NT2/D1 (cell line): ENCODE results near the gene METTL25B.

ENCODE experiments used
- DNase-seq: peaks from one replicate; pipeline ENCODE4 v3.0.0-alpha.2; 2011; ENCODE audit warnings: low read depth, low spot score
- H3K27me3 ChIP-seq: 2 replicates; pipeline ENCODE4 v1.6.0; 2011; ENCODE audit warnings: mild to moderate bottlenecking; ENCODE audit not compliant: insufficient read length, insufficient read depth
- H3K36me3 ChIP-seq: 2 replicates; pipeline ENCODE4 v1.6.1; 2011; ENCODE audit warnings: mild to moderate bottlenecking, low read length, mixed read lengths; ENCODE audit not compliant: insufficient read depth, insufficient read length
- H3K4me1 ChIP-seq: 2 replicates; pipeline ENCODE4 v1.5.1; 2011; ENCODE audit not compliant: insufficient read depth, insufficient read length
- H3K4me3 ChIP-seq: 2 replicates; pipeline ENCODE4 v1.5.1; 2011; ENCODE audit warnings: low read depth; ENCODE audit not compliant: insufficient read length
- H3K9ac ChIP-seq: 2 replicates; pipeline ENCODE4 v1.6.0; 2011; ENCODE audit warnings: low read depth; ENCODE audit not compliant: insufficient read length
- H3K9me3 ChIP-seq: 2 replicates; pipeline ENCODE4 v1.5.1; 2011; ENCODE audit warnings: mild to moderate bottlenecking, low read length; ENCODE audit not compliant: insufficient read depth
- SUZ12 ChIP-seq: IDR thresholded peaks from 2 replicates; pipeline ENCODE4 v1.6.1; 2011; ENCODE audit not compliant: insufficient read length, insufficient read depth; ENCODE audit errors: extremely low read depth
- YY1 ChIP-seq: IDR thresholded peaks from 2 replicates; pipeline ENCODE4 v1.6.1; 2011; ENCODE audit not compliant: insufficient read length, insufficient read depth
- ZNF274 ChIP-seq: IDR thresholded peaks from 2 replicates; pipeline ENCODE4 v1.6.1; 2011; ENCODE audit warnings: mild to moderate bottlenecking, low read depth, low read length

METTL25B gene

GRCh38 chr1:156767879-156768604, 39.8 kb downstream of the METTL25B start:
- peaks cover 43% of the 10 kb centered on the region for H3K36me3 ChIP-seq
- no peak for TF ChIP-seq ZNF274
- TF ChIP-seq SUZ12 = no peak
- TF ChIP-seq YY1 = no peak
- no peaks in the 10 kb centered on the region for H3K9me3 ChIP-seq
- DNase-seq = peak; percentile 57
- H3K9ac ChIP-seq = peak overlapping the region; percentile 98
- H3K27me3 ChIP-seq = no peaks in the 10 kb centered on the region
- peaks cover 7% of the 10 kb centered on the region for H3K4me1 ChIP-seq
- peak overlapping the region; percentile 96 for H3K4me3 ChIP-seq

DNA sequence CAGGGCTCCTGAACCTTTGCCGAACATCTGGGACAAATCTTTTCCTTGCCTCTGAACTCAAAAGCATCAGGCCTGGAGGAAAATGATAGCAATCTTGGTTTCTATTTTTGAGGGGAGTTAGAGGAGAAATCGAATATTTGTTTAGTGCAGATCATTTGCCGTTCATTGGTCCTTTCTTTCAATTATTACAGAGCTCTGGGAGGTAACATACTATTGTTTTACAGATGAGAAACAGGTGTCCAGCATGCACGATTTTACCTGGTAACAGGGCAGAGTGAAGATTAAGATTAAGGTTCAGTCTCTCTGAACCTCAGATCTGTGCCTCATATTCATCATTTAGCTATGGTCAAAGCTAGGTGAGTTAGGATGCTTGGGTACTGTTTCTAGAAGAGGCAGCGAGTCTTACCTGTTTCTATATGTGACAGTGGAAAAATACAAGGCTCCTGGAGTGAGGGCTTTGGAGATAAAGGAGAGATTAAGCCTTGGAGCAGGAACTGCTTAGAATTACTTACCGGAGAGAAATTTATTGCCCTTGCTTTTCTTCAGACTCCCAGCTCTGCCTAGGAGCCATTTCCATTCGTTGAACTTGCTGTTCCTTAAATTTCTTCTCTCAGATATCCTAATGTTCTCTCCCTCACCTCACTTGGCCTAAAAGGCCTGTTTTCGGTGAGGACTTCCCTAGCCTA, 40.5 kb downstream of the METTL25B start:
- H3K27me3 ChIP-seq = no peaks in the 10 kb centered on the region
- H3K9me3 ChIP-seq = no peaks in the 10 kb centered on the region
- TF ChIP-seq YY1 (no peak), SUZ12 (no peak), ZNF274 (no peak)
- peaks cover 7% of the 10 kb centered on the region for H3K4me1 ChIP-seq
- peak overlapping the region; percentile 98 for H3K9ac ChIP-seq
- peaks cover 50% of the 10 kb centered on the region for H3K36me3 ChIP-seq
- DNase-seq = no peak
- peak overlapping the region; percentile 96 for H3K4me3 ChIP-seq

DNA sequence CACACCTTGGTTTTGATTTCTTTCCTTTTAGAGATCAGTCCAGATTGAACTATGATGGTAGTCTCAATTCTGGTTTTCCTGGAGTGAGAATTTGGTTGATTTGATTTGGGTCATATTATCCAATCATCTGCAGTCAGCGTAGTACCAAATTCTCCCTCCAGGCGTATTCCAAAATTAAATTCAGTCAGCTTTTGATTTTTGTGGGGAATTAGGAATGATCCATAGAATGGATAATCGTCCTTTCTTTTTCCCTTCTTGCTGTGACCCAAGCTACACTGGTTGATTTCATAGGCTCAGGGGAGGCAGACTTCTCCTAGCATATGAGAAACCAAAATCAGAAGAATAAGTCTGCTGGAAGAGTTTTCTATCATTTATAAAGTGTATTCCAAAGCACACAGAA, 44.0 kb downstream of the METTL25B start:
- no peak for TF ChIP-seq ZNF274
- Histone ChIP-seq H3K9ac (no peak overlapping the region), H3K4me3 (no peak overlapping the region), H3K27me3 (no peaks in the 10 kb centered on the region), H3K4me1 (peaks cover 2% of the 10 kb centered on the region), H3K36me3 (peaks cover 61% of the 10 kb centered on the region), H3K9me3 (no peaks in the 10 kb centered on the region)
- DNase-seq = no peak

GRCh38 chr1:156772728-156773497, 44.6 kb downstream of the METTL25B start:
- no peak overlapping the region for H3K4me3 ChIP-seq
- peaks cover 66% of the 10 kb centered on the region for H3K36me3 ChIP-seq

GRCh38 chr1:156773607-156774006, 45.3 kb downstream of the METTL25B start:
- Histone ChIP-seq H3K27me3 (no peaks in the 10 kb centered on the region), H3K9me3 (no peaks in the 10 kb centered on the region), H3K4me3 (no peak overlapping the region), H3K4me1 (peaks cover 2% of the 10 kb centered on the region), H3K9ac (no peak overlapping the region), H3K36me3 (peaks cover 63% of the 10 kb centered on the region)
- DNase-seq = no peak
- no peak for TF ChIP-seq SUZ12
- no peak for TF ChIP-seq YY1
- TF ChIP-seq ZNF274 = no peak

More at GRCh38 chr1:156772728-156773497, 44.6 kb downstream of the METTL25B start:
- H3K9me3 ChIP-seq = no peaks in the 10 kb centered on the region
- TF ChIP-seq YY1 (no peak), SUZ12 (no peak), ZNF274 (no peak)
- no peaks in the 10 kb centered on the region for H3K27me3 ChIP-seq
- H3K9ac ChIP-seq = no peak overlapping the region
- DNase-seq = no peak
- H3K4me1 ChIP-seq = peaks cover 2% of the 10 kb centered on the region

- Histone ChIP-seq H3K4me1 (no peaks in the 10 kb centered on the region), H3K36me3 (peaks cover 45% of the 10 kb centered on the region), H3K9me3 (no peaks in the 10 kb centered on the region), H3K4me3 (no peak overlapping the region), H3K27me3 (no peaks in the 10 kb centered on the region), H3K9ac (no peak overlapping the region)
- DNase-seq = no peak
- TF ChIP-seq ZNF274 (no peak), SUZ12 (no peak), YY1 (no peak)
Measured at GRCh38 chr1:156775799-156776198, 47.5 kb downstream of the METTL25B start.

DNA sequence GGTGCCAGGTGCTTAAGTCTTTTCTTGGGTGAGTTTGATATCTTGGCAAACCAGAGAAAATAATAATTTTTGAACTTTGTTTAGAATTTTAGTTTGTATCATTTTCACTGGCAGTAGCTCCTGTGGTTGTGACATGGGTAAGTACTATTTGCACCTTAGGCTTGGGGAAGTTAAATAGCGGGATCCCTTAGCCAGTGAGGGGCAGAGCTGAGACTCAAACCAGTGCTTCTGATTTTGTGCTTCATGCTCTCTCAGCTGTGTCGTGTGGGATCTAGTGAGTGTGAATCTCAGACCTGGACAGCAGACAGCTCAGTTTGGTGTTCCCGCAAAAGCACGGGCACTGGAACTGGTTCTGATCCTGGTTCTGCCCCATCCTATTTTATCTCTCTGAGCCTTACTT, 48.7 kb downstream of the METTL25B start:
- TF ChIP-seq YY1 (no peak), ZNF274 (no peak), SUZ12 (no peak)
- no peak for DNase-seq

More for the DNA sequence above, 48.7 kb downstream of the METTL25B start:
- no peaks in the 10 kb centered on the region for H3K27me3 ChIP-seq
- peaks cover 45% of the 10 kb centered on the region for H3K36me3 ChIP-seq
- H3K4me1 ChIP-seq = no peaks in the 10 kb centered on the region
- no peak overlapping the region for H3K4me3 ChIP-seq
- no peaks in the 10 kb centered on the region for H3K9me3 ChIP-seq
- H3K9ac ChIP-seq = no peak overlapping the region
